Small intestine (tissue), 7 donors: ENCODE measurements around the gene WDR90. TPM values are rescaled to one million over a fixed set of nuclear protein-coding genes. Genes with fewer than 3 reads are reported as not detected.

Source experiments
- DNase-seq, 2 donors: peaks; one replicate each; pipeline versions ENCODE4 v3.0.0 to v3.0.0-alpha.2; 2013
- FAIRE-seq: peaks from 2 replicates; lab custom pipeline; 2012; peaks lifted over from hg19 to GRCh38; lab: Jason Lieb, UNC
- H3K27ac ChIP-seq, 3 donors: one replicate each; pipeline ENCODE4 v1.5.1; 2013; ENCODE audit warnings: low read length in 2 of 3, mild to moderate bottlenecking in 2 of 3, control low read depth in 1 of 3, inconsistent platforms in 1 of 3, low read depth in 1 of 3, moderate library complexity in 1 of 3
- H3K27me3 ChIP-seq, 3 donors: one replicate each; pipeline ENCODE4 v1.6.1; 2013; ENCODE audit warnings: low read length in 3 of 3, inconsistent platforms in 1 of 3; ENCODE audit not compliant: control insufficient read depth in 3 of 3, insufficient read depth in 3 of 3
- H3K36me3 ChIP-seq, 3 donors: one replicate each; pipeline ENCODE4 v1.6.1; 2013; ENCODE audit warnings: low read length in 3 of 3, inconsistent platforms in 1 of 3, low read depth in 1 of 3, mild to moderate bottlenecking in 1 of 3, moderate library complexity in 1 of 3; ENCODE audit not compliant: control insufficient read depth in 3 of 3, insufficient read depth in 2 of 3
- H3K4me1 ChIP-seq, 3 donors: one replicate each; pipeline ENCODE4 v1.6.1; 2013; ENCODE audit warnings: low read length in 2 of 3, inconsistent platforms in 1 of 3, low read depth in 1 of 3, mild to moderate bottlenecking in 1 of 3, moderate library complexity in 1 of 3; ENCODE audit not compliant: control insufficient read depth in 3 of 3, insufficient read depth in 2 of 3
- H3K4me3 ChIP-seq, 3 donors: one replicate each; pipeline ENCODE4 v1.5.1; 2013; ENCODE audit warnings: low read length in 3 of 3, control low read depth in 1 of 3, inconsistent platforms in 1 of 3, low read depth in 1 of 3, mild to moderate bottlenecking in 1 of 3, moderate library complexity in 1 of 3
- H3K9me3 ChIP-seq, 2 donors: one replicate each; pipeline ENCODE4 v1.6.1; 2013; ENCODE audit warnings: low read depth in 1 of 2, low read length in 1 of 2; ENCODE audit not compliant: control insufficient read depth in 2 of 2, insufficient read depth in 1 of 2
- WGBS, 3 donors: extraction: QIAGEN DNeasy Blood & Tissue Kit; methylation state at CpG; one replicate each; pipeline ENCODE4 v1.1.7; 2013; 5-methylcytosine and 5-hydroxymethylcytosine counted together
- polyA plus RNA-seq, 4 donors: library from polyadenylated mRNA; stranded (reverse) in 3 of 4; unstranded in 1 of 4; fragments of 200-250 nt in 3 of 4; fragments of 120-200 nt in 1 of 4; gene quantifications; one replicate each; pipeline versions ENCODE4 v1.2.1 to v1.2.3, GENCODE V29; 2013
- donor health status: healthy with polysubstance abuse.
- donor health status: control.
- donor health status: control.
- donor health status: Bipolar disorder and iron deficiency.
- donor health status: healthy.

Gene WDR90
- polyA plus RNA-seq, 4 donors, result 15.7 to 36.5 (median 25.6) TPM

GRCh38 chr16:634051-634670 is 15.0 kb upstream of the WDR90 start:
- Histone ChIP-seq H3K27me3 (no peaks in the 10 kb centered on the region), H3K4me1 (peaks cover 0 to 42% (median 3%) of the 10 kb centered on the region in 3 donors), H3K36me3 (peaks cover 0 to 30% (median 0%) of the 10 kb centered on the region in 3 donors), H3K9me3 (no peaks in the 10 kb centered on the region), H3K27ac (no peak overlapping the region), H3K4me3 (no peak overlapping the region)
- FAIRE-seq, result no peak
- 86 to 93% (median 89%) methylated on average over 19 to 22 of the region's 22 CpGs for WGBS, 3 donors
- no peak for DNase-seq

- FAIRE-seq (no peak), DNase-seq (no peak)
- no peaks in the 10 kb centered on the region for H3K27me3 ChIP-seq
- H3K27ac ChIP-seq, result no peak overlapping the region
- no peaks in the 10 kb centered on the region for H3K9me3 ChIP-seq
- peaks cover 0 to 35% (median 3%) of the 10 kb centered on the region in 3 donors for H3K4me1 ChIP-seq
- peak overlapping the region in 1 of 3 donors; percentile 72 for H3K4me3 ChIP-seq
- peaks cover 0 to 24% (median 0%) of the 10 kb centered on the region in 3 donors for H3K36me3 ChIP-seq
- 84 to 91% (median 89%) methylated on average over 6 to 7 of the region's 7 CpGs for WGBS, 3 donors
Measured at GRCh38 chr16:634996-635395, 14.2 kb upstream of the WDR90 start.

GRCh38 chr16:635573-636205 is 13.5 kb upstream of the WDR90 start:
- Histone ChIP-seq H3K27me3 (no peaks in the 10 kb centered on the region), H3K9me3 (no peaks in the 10 kb centered on the region), H3K27ac (peak overlapping the region; percentile 52 to 98 (median 96)), H3K4me3 (peak overlapping the region; percentile 51 to 74 (median 72)), H3K36me3 (peaks cover 0 to 22% (median 0%) of the 10 kb centered on the region in 3 donors), H3K4me1 (peaks cover 0 to 33% (median 3%) of the 10 kb centered on the region in 3 donors)
- no peak for FAIRE-seq
- DNase-seq, result peak in 1 of 2 donors; percentile 38
- 2 to 4% (median 2%) methylated on average over 39 to 55 of the region's 55 CpGs for WGBS, 3 donors

GRCh38 chr16:636206-637080 is 12.7 kb upstream of the WDR90 start, which contains the start of gene METTL26:
METTL26 (minus strand) TSS chr16:636305; CDS start chr16:636290, 15 bp downstream.
- no peak for FAIRE-seq
- WGBS, 3 donors, result 0% methylated on average over 76 to 91 of the region's 91 CpGs
- peaks cover 0 to 30% (median 0%) of the 10 kb centered on the region in 3 donors for H3K4me1 ChIP-seq

GRCh38 chr16:637081-638018 is 11.8 kb upstream of the WDR90 start:
- H3K27ac ChIP-seq, result peak overlapping the region in 2 of 3 donors; percentile 96 to 98
- DNase-seq (peak; percentile 50 to 89), FAIRE-seq (no peak)
- no peaks in the 10 kb centered on the region for H3K9me3 ChIP-seq
- peaks cover 0 to 30% (median 0%) of the 10 kb centered on the region in 3 donors for H3K4me1 ChIP-seq
- peak overlapping the region; percentile 29 to 74 (median 72) for H3K4me3 ChIP-seq
- H3K27me3 ChIP-seq, result no peaks in the 10 kb centered on the region
- 14 to 16% (median 15%) methylated on average over 32 to 53 of the region's 53 CpGs for WGBS, 3 donors
- peaks cover 0 to 21% (median 0%) of the 10 kb centered on the region in 3 donors for H3K36me3 ChIP-seq

More at GRCh38 chr16:636206-637080, 12.7 kb upstream of the WDR90 start, which contains the start of gene METTL26:
- H3K36me3 ChIP-seq, result peaks cover 0 to 22% (median 0%) of the 10 kb centered on the region in 3 donors
- no peaks in the 10 kb centered on the region for H3K9me3 ChIP-seq
- H3K27me3 ChIP-seq, result no peaks in the 10 kb centered on the region
- DNase-seq, result peak; percentile 96
- H3K4me3 ChIP-seq, result peak within 1 kb of the TSS; percentile 51 to 74 (median 72)
- peak within 1 kb of the TSS; percentile 96 to 98 (median 96) for H3K27ac ChIP-seq

- WGBS, 3 donors, result 83 to 88% (median 86%) methylated on average over 13 to 15 of the region's 15 CpGs
Measured at GRCh38 chr16:638034-638543, 11.1 kb upstream of the WDR90 start.

GRCh38 chr16:638836-639235 is 10.3 kb upstream of the WDR90 start:
- H3K4me3 ChIP-seq, result no peak overlapping the region
- no peaks in the 10 kb centered on the region for H3K27me3 ChIP-seq
- H3K27ac ChIP-seq, result no peak overlapping the region
- H3K9me3 ChIP-seq, result no peaks in the 10 kb centered on the region
- no peak for FAIRE-seq
- peaks cover 0 to 40% (median 0%) of the 10 kb centered on the region in 3 donors for H3K4me1 ChIP-seq
- peaks cover 0 to 23% (median 0%) of the 10 kb centered on the region in 3 donors for H3K36me3 ChIP-seq
- DNase-seq, result no peak
- WGBS, 3 donors, result 83 to 85% (median 85%) methylated on average over 9 of the region's 9 CpGs

More at GRCh38 chr16:638034-638543, 11.1 kb upstream of the WDR90 start:
- H3K36me3 ChIP-seq, result peaks cover 0 to 20% (median 0%) of the 10 kb centered on the region in 3 donors
- H3K4me1 ChIP-seq, result peaks cover 0 to 37% (median 0%) of the 10 kb centered on the region in 3 donors
- DNase-seq (no peak), FAIRE-seq (no peak)
- no peak overlapping the region for H3K27ac ChIP-seq
- H3K4me3 ChIP-seq, result no peak overlapping the region
- no peaks in the 10 kb centered on the region for H3K27me3 ChIP-seq
- no peaks in the 10 kb centered on the region for H3K9me3 ChIP-seq
